HL-60 (cell line): Measurements from ENCODE around the gene FSIP1.

ENCODE experiments used
- DNase-seq, 2 experiments: peaks; one replicate each; pipeline ENCODE4 v3.0.0-alpha.2; 2010 to 2020; ENCODE audit warnings: low read depth in 1 of 2, low spot score in 1 of 2
- H3K27ac ChIP-seq: fragments of 250-450 bp; sonication (Bioruptor Pico); replicated peaks from 2 replicates; pipeline ENCODE4 v1.5.1; 2020; ENCODE audit warnings: mild to moderate bottlenecking, moderate library complexity
- H3K27me3 ChIP-seq: fragments of 250-450 bp; sonication (Bioruptor Pico); 2 replicates; pipeline ENCODE4 v1.5.1; 2021; ENCODE audit warnings: mild to moderate bottlenecking, moderate library complexity; ENCODE audit not compliant: insufficient read depth, poor library complexity, severe bottlenecking
- H3K4me3 ChIP-seq: replicated peaks from 2 replicates; pipeline ENCODE4 v1.5.1; 2011; ENCODE audit warnings: mild to moderate bottlenecking, control low read depth, low read length; ENCODE audit not compliant: insufficient read depth
- GABPA ChIP-seq: IDR thresholded peaks from 2 replicates; pipeline ENCODE4 v1.6.1; 2012; ENCODE audit warnings: low read depth
- POLR2AphosphoS5 ChIP-seq: IDR thresholded peaks from 2 replicates; pipeline ENCODE4 v1.6.1; 2012; ENCODE audit warnings: low read depth
- SPI1 ChIP-seq: IDR thresholded peaks from 2 replicates; pipeline ENCODE4 v1.6.1; 2012; ENCODE audit warnings: low read depth, mild to moderate bottlenecking, borderline replicate concordance
- TF ChIP-seq, protein P1 (sequence below): IDR thresholded peaks from 2 replicates; pipeline ENCODE4 v1.6.1; 2012; ENCODE audit warnings: low read depth; ENCODE audit not compliant: insufficient replicate concordance
- TF ChIP-seq, protein P2 (sequence below): IDR thresholded peaks from one replicate; pipeline ENCODE4 v1.5.1; 2011; ENCODE audit warnings: low read length, control low read depth, inconsistent platforms; ENCODE audit not compliant: insufficient read depth

Gene FSIP1

DNA sequence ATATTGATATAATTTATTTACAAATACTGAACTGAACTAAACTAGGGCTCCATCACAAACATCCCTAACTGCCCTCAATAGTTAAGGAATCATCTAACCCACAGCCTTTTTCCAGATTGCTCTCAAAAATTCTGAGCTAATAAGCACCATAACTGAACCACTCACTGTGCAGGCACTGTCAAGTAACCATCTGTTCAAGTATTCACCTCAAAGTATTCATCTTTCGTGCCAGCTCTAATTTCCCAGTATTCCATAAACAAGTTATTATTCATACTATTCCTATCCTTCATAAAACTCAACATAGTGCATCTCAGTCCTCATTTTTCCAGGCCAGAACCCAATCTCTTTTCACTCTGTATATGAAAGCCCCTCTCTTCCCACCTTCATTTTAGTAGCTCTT lies 160.7 kb downstream of the FSIP1 start:
- Histone ChIP-seq H3K27ac (no peak overlapping the region), H3K27me3 (no peaks in the 10 kb centered on the region), H3K4me3 (no peak overlapping the region)
- TF ChIP-seq, protein P1, sequence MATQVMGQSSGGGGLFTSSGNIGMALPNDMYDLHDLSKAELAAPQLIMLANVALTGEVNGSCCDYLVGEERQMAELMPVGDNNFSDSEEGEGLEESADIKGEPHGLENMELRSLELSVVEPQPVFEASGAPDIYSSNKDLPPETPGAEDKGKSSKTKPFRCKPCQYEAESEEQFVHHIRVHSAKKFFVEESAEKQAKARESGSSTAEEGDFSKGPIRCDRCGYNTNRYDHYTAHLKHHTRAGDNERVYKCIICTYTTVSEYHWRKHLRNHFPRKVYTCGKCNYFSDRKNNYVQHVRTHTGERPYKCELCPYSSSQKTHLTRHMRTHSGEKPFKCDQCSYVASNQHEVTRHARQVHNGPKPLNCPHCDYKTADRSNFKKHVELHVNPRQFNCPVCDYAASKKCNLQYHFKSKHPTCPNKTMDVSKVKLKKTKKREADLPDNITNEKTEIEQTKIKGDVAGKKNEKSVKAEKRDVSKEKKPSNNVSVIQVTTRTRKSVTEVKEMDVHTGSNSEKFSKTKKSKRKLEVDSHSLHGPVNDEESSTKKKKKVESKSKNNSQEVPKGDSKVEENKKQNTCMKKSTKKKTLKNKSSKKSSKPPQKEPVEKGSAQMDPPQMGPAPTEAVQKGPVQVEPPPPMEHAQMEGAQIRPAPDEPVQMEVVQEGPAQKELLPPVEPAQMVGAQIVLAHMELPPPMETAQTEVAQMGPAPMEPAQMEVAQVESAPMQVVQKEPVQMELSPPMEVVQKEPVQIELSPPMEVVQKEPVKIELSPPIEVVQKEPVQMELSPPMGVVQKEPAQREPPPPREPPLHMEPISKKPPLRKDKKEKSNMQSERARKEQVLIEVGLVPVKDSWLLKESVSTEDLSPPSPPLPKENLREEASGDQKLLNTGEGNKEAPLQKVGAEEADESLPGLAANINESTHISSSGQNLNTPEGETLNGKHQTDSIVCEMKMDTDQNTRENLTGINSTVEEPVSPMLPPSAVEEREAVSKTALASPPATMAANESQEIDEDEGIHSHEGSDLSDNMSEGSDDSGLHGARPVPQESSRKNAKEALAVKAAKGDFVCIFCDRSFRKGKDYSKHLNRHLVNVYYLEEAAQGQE: no peak
- TF ChIP-seq SPI1 (no peak), GABPA (no peak), POLR2AphosphoS5 (no peak)
- TF ChIP-seq, protein P2, sequence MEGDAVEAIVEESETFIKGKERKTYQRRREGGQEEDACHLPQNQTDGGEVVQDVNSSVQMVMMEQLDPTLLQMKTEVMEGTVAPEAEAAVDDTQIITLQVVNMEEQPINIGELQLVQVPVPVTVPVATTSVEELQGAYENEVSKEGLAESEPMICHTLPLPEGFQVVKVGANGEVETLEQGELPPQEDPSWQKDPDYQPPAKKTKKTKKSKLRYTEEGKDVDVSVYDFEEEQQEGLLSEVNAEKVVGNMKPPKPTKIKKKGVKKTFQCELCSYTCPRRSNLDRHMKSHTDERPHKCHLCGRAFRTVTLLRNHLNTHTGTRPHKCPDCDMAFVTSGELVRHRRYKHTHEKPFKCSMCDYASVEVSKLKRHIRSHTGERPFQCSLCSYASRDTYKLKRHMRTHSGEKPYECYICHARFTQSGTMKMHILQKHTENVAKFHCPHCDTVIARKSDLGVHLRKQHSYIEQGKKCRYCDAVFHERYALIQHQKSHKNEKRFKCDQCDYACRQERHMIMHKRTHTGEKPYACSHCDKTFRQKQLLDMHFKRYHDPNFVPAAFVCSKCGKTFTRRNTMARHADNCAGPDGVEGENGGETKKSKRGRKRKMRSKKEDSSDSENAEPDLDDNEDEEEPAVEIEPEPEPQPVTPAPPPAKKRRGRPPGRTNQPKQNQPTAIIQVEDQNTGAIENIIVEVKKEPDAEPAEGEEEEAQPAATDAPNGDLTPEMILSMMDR: no peak
- no peak for DNase-seq

DNA sequence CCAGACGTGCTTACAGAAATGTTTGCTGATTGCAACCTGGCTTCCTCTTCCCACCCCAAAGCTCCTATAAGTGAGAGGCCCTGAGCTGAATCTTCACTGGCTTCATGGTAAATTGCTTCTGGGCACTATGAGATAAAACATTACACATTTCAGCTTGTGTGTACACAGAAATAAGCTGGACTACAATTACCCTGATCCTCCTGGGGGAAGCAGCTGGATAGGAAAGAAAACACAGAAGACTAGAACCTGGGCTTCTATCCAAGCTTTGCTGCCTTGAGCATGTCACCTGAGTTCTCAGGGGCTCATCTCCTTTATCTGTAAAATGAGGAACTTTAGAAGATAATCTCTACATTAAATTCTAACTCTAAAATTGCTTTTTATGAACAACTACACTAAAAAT lies 161.4 kb downstream of the FSIP1 start:
- no peak for DNase-seq

DNA sequence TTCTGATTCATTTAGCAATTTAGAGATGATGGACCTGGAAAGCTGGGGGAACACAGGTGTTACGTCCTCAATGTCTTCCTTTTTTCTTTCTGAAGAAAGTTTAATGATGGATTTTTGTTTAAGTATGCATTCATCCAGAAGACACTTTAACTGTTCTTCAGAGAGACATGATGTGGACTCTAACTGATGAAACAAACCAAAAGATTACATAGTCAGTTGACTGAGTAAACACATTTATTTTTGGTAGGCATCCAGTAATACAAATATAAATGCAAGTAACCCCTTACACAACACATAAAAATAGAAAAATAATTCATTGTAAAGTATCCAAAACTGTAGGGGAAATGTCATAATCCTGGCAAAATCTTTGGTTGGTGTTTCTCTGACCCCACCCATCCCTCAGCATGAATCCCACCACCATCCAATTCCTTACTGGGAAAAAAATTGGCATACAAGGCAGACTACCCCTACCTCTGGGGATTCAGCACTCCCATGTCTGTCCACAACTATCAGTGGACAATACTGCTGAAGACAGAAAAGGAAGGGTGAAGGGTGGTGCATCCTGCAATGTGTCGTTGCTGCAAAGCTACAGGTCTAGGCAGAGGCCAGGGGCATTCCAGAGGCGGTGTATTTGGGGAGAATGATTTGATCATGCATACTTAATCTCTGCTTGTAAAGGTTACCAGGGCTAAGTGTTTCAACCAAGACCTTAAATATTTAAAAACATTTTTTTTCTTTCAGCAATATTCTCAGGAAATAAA lies 164.4 kb downstream of the FSIP1 start:
- no peak overlapping the region for H3K27ac ChIP-seq
- no peaks in the 10 kb centered on the region for H3K27me3 ChIP-seq
- TF ChIP-seq, protein P2: no peak
- TF ChIP-seq SPI1: no peak
- TF ChIP-seq GABPA: no peak
- TF ChIP-seq POLR2AphosphoS5: no peak
- TF ChIP-seq, protein P1: no peak
- DNase-seq: no peak
- no peak overlapping the region for H3K4me3 ChIP-seq

More for the DNA sequence above, 161.4 kb downstream of the FSIP1 start:
- Histone ChIP-seq H3K27me3 (no peaks in the 10 kb centered on the region), H3K4me3 (no peak overlapping the region), H3K27ac (no peak overlapping the region)
- TF ChIP-seq SPI1: no peak
- TF ChIP-seq POLR2AphosphoS5: no peak
- TF ChIP-seq, protein P2: no peak
- TF ChIP-seq, protein P1: no peak
- no peak for TF ChIP-seq GABPA
